PC-9 (cell line): ENCODE data around the gene DLEU7.

Experiments
- EZH2 ChIP-seq: fragments of 200-600 bp; sonication (generic); IDR thresholded peaks from 2 replicates; pipeline ENCODE4 v1.8.0; 2017; ENCODE audit warnings: antibody characterized with exemption, low read depth
- TF ChIP-seq, protein P1 (sequence below): fragments of 200-600 bp; sonication (generic); conservative IDR thresholded peaks from 2 replicates; pipeline ENCODE4 v1.6.1; 2017; ENCODE audit warnings: mixed run types, antibody characterized with exemption, mild to moderate bottlenecking, moderate library complexity

DNA sequence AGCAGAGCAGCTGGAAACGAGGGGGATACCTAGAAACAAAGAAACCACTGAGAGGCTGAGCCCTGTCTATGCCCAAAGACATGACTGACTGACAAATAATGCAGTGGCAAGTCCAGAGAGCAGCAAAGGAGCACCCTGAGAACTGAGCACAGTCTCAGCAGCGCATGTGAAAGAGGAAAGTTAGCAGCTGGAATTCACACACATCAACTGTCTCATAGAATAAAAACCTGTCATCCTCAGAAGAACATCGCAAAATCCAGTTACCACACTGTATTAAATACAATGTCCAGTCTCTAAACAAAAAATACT lies 24.1 kb upstream of the DLEU7 start:
- TF ChIP-seq, protein P1, sequence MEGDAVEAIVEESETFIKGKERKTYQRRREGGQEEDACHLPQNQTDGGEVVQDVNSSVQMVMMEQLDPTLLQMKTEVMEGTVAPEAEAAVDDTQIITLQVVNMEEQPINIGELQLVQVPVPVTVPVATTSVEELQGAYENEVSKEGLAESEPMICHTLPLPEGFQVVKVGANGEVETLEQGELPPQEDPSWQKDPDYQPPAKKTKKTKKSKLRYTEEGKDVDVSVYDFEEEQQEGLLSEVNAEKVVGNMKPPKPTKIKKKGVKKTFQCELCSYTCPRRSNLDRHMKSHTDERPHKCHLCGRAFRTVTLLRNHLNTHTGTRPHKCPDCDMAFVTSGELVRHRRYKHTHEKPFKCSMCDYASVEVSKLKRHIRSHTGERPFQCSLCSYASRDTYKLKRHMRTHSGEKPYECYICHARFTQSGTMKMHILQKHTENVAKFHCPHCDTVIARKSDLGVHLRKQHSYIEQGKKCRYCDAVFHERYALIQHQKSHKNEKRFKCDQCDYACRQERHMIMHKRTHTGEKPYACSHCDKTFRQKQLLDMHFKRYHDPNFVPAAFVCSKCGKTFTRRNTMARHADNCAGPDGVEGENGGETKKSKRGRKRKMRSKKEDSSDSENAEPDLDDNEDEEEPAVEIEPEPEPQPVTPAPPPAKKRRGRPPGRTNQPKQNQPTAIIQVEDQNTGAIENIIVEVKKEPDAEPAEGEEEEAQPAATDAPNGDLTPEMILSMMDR: no peak
- TF ChIP-seq EZH2: no peak
